ENCODE results near the gene BCAS1. TPM values are rescaled to one million over a fixed set of nuclear protein-coding genes. Genes with fewer than 3 reads are reported as not detected.

The BCAS1 gene
- total RNA-seq, 1 experiment from 2014 or later: 0.17 TPM

- Histone ChIP-seq H3K4me3 (replicated peaks in 1 of 2; ENCODE audit: low read depth in 1 of 2, low read length in 2 of 2) (no peak overlapping the region), H3K4me2 (ENCODE audit: low read length) (no peak overlapping the region), H3K9ac (ENCODE audit: low read length) (no peak overlapping the region), H3K27ac (ENCODE audit: low read depth, low read length) (no peak overlapping the region), H3K9me3 (ENCODE audit: control insufficient read depth in 1 of 2, insufficient read depth in 1 of 2, low read depth in 1 of 2, low read length in 2 of 2) (no peaks in the 10 kb centered on the region), H3K4me1 (ENCODE audit: control insufficient read depth in 1 of 2, insufficient read depth in 2 of 2, low read length in 2 of 2) (peaks cover 0 to 4% of the 10 kb centered on the region in 2 experiments; a peak in 2 of 4 replicates), H3K9me2 (ENCODE audit: insufficient read depth) (no peaks in the 10 kb centered on the region), H3K36me3 (ENCODE audit: control insufficient read depth in 1 of 2, insufficient read depth in 2 of 2, low read length in 2 of 2) (no peaks in the 10 kb centered on the region), H3K79me2 (ENCODE audit: insufficient read depth, low read length) (no peaks in the 10 kb centered on the region), H4K20me1 (ENCODE audit: insufficient read depth) (no peaks in the 10 kb centered on the region), H3K27me3 (ENCODE audit: insufficient read depth, low read length) (no peaks in the 10 kb centered on the region), H2AFZ (ENCODE audit: low read depth, low read length, poor library complexity, severe bottlenecking) (no peak overlapping the region)
- ATAC-seq (no peak), DNase-seq (ENCODE audit: low read depth, low spot score) (no peak)
- CTCF ChIA-PET: interaction anchor here (1.2 kb wide), 1 partner anchor 9 kb away, joined by 3 read pairs; no protein-coding TSS in a partner anchor
- RAD21 ChIA-PET (ENCODE audit: low non-redundant PET in 1 of 2, low total read pairs in 2 of 2, uncharacterized antibody in 2 of 2, unreplicated experiment in 2 of 2): no interaction called here
- POLR2A ChIA-PET: no interaction called here
- intact Hi-C loops (cut with micrococcal nuclease): loop anchor here (5.0 kb wide), 1 partner anchor 118 kb away; no protein-coding TSS in a partner anchor
- TF ChIP-seq REST (IDR thresholded peaks at IDR 0.05; ENCODE audit: low read depth): no peak
- TF ChIP-seq ZFX (IDR thresholded peaks at IDR 0.05): no peak
- no peak for TF ChIP-seq ZNF274 (IDR thresholded peaks at IDR 0.05; ENCODE audit: low read depth, low read length)
- no peak for TF ChIP-seq TCF7L2 (IDR thresholded peaks at IDR 0.05; ENCODE audit: borderline replicate concordance, extremely low read depth, insufficient read depth, insufficient read length)
- TF ChIP-seq ATF3 (IDR thresholded peaks at IDR 0.05): no peak
- no peak for TF ChIP-seq EZH2 (IDR thresholded peaks at IDR 0.05)
- TF ChIP-seq POLR2AphosphoS5 (IDR thresholded peaks at IDR 0.05; ENCODE audit: low read depth, low read length): no peak
- TF ChIP-seq SIN3A (IDR thresholded peaks at IDR 0.05; ENCODE audit: low read depth): no peak
- no peak for TF ChIP-seq FOSL1 (IDR thresholded peaks at IDR 0.05; ENCODE audit: low read depth)
- no peak for TF ChIP-seq CEBPB (IDR thresholded peaks at IDR 0.05; ENCODE audit: low read depth)
- no peak for TF ChIP-seq YY1 (IDR thresholded peaks at IDR 0.05; ENCODE audit: extremely low read depth, insufficient replicate concordance, low read depth, low read length)
- no peak for TF ChIP-seq ELF1 (IDR thresholded peaks at IDR 0.05; ENCODE audit: borderline replicate concordance, low read depth)
- TF ChIP-seq EZH2phosphoT487 (IDR thresholded peaks at IDR 0.05; ENCODE audit: borderline replicate concordance): no peak
- TF ChIP-seq SRF (IDR thresholded peaks at IDR 0.05; ENCODE audit: low read depth): no peak
- no peak for TF ChIP-seq EGR1 (IDR thresholded peaks at IDR 0.05; ENCODE audit: low read depth)
- no peak for TF ChIP-seq CBX3 (IDR thresholded peaks at IDR 0.05; ENCODE audit: low read depth)
- TF ChIP-seq POLR2A (IDR thresholded peaks at IDR 0.05; ENCODE audit: borderline replicate concordance, extremely low read depth, insufficient read depth, insufficient read length): no peak
- TF ChIP-seq ZBTB33 (IDR thresholded peaks at IDR 0.05; ENCODE audit: extremely low read depth, insufficient replicate concordance, low read length): no peak
- no peak for TF ChIP-seq RAD21 (IDR thresholded peaks at IDR 0.05; ENCODE audit: low read depth)
- no peak for TF ChIP-seq SP1 (IDR thresholded peaks at IDR 0.05; ENCODE audit: low read depth)
- BruUV-seq (replicated peaks): no TSS peak
Observed at GRCh38 chr20:54059691-54060364, 10.6 kb downstream of the BCAS1 start.
